Measurements from ENCODE around the gene PLGLB1. TPM values are rescaled to one million over a fixed set of nuclear protein-coding genes. Genes with fewer than 3 reads are reported as not detected.
"Not testable (repeated sequence)": the region's sequence is repeated elsewhere in the genome, so short reads cannot be mapped to it uniquely, and the experiment has no call there.

Gene PLGLB1
- polyA plus RNA-seq, 1 donor, result 8.2 TPM

GRCh38 chr2:87025927-87026326, 4.3 kb upstream of the PLGLB1 start:
- not testable (repeated sequence) for H3K9me3 ChIP-seq (ENCODE audit: control insufficient read depth, low read depth, low read length)
- WGBS (ENCODE audit: insufficient coverage, low lambda C conversion rate), result no CpG with 5 or more reads among the region's 6 CpGs

GRCh38 chr2:87023988-87024615, 2.5 kb upstream of the PLGLB1 start:
- not testable (repeated sequence) for H3K27ac ChIP-seq (ENCODE audit: low read length); H3K9me3 ChIP-seq (ENCODE audit: control insufficient read depth, low read depth, low read length); H3K4me3 ChIP-seq (ENCODE audit: low read length); H3K36me3 ChIP-seq (ENCODE audit: control insufficient read depth, insufficient read depth, low read length); H3K4me1 ChIP-seq (ENCODE audit: control insufficient read depth, insufficient read depth, low read length); DNase-seq; H3K27me3 ChIP-seq (ENCODE audit: control insufficient read depth, insufficient read depth, low read length)
- WGBS (ENCODE audit: insufficient coverage, low lambda C conversion rate), result no CpG with 5 or more reads among the region's 8 CpGs

More at GRCh38 chr2:87025927-87026326, 4.3 kb upstream of the PLGLB1 start:
- H3K36me3 ChIP-seq (ENCODE audit: control insufficient read depth, insufficient read depth, low read length); H3K4me3 ChIP-seq (ENCODE audit: low read length); H3K27ac ChIP-seq (ENCODE audit: low read length); H3K27me3 ChIP-seq (ENCODE audit: control insufficient read depth, insufficient read depth, low read length); DNase-seq; H3K4me1 ChIP-seq (ENCODE audit: control insufficient read depth, insufficient read depth, low read length): not testable (repeated sequence)

DNA sequence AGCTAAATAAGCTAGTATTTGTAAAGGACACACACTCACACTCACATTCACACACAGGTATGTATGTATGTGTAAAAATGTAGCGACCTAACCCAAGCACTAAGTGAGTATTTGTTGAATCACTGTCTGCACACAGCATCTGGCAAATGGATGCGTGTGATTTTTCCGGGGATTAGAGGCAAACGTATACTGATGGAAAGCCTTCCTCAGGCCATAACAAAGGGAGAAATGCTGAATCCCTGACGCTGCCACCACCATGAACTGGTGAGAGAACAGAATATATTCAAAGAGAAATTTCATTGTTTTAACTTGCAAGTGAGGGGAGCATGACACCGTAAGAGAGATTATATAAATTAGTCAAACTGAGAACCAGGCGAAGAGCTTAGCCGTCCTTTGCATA, 601 bp downstream of the PLGLB1 start:
- not testable (repeated sequence) for DNase-seq; H3K27me3 ChIP-seq (ENCODE audit: control insufficient read depth, insufficient read depth, low read length); H3K4me3 ChIP-seq (ENCODE audit: low read length); H3K36me3 ChIP-seq (ENCODE audit: control insufficient read depth, insufficient read depth, low read length); H3K27ac ChIP-seq (ENCODE audit: low read length); H3K4me1 ChIP-seq (ENCODE audit: control insufficient read depth, insufficient read depth, low read length); H3K9me3 ChIP-seq (ENCODE audit: control insufficient read depth, low read depth, low read length)
- no CpG with 5 or more reads among the region's 8 CpGs for WGBS (ENCODE audit: insufficient coverage, low lambda C conversion rate)

GRCh38 chr2:87019053-87019452, 2.6 kb downstream of the PLGLB1 start:
- H3K4me1 ChIP-seq (ENCODE audit: control insufficient read depth, insufficient read depth, low read length); DNase-seq; H3K9me3 ChIP-seq (ENCODE audit: control insufficient read depth, low read depth, low read length); H3K27ac ChIP-seq (ENCODE audit: low read length); H3K36me3 ChIP-seq (ENCODE audit: control insufficient read depth, insufficient read depth, low read length); H3K4me3 ChIP-seq (ENCODE audit: low read length); H3K27me3 ChIP-seq (ENCODE audit: control insufficient read depth, insufficient read depth, low read length): not testable (repeated sequence)
- no CpG with 5 or more reads among the region's 9 CpGs for WGBS (ENCODE audit: insufficient coverage, low lambda C conversion rate)

DNA sequence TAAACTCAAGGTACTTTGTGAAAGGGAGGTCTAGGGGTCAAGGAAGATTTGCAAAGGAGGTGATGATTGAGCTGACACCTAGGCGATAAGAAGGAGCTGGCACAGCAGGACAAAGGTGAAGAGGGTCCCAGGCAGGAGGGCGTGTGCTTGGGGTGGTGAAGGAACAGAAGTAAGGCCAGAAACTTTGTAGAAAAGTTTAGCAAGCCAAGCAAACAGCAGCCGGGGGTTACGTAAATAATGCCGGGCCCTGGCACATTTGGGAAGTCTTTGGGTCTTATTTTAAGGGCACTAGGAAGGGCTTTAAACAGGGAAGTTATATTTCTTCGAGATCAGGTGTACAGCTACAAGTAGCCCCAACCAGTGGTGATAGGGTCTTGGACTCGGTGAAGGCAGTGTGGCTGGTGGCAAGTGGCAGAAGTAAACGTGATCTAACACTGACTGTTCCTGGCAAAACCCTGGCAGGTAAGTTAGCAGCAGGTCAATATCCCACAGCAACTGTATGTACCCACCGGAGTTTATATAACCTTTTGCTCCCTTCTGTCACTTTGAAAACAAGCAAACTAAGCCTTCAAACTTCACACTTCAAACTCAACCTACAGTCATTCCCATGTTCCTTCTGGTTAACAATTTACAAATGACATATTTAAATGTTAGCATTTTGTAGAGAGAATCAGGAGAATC, 7.0 kb downstream of the PLGLB1 start:
- not testable (repeated sequence) for H3K27me3 ChIP-seq (ENCODE audit: control insufficient read depth, insufficient read depth, low read length); H3K9me3 ChIP-seq (ENCODE audit: control insufficient read depth, low read depth, low read length); DNase-seq; H3K4me3 ChIP-seq (ENCODE audit: low read length); H3K27ac ChIP-seq (ENCODE audit: low read length); H3K4me1 ChIP-seq (ENCODE audit: control insufficient read depth, insufficient read depth, low read length); H3K36me3 ChIP-seq (ENCODE audit: control insufficient read depth, insufficient read depth, low read length)
- no CpG with 5 or more reads among the region's 9 CpGs for WGBS (ENCODE audit: insufficient coverage, low lambda C conversion rate)

- not testable (repeated sequence) for H3K9me3 ChIP-seq (ENCODE audit: control insufficient read depth, low read depth, low read length); H3K4me1 ChIP-seq (ENCODE audit: control insufficient read depth, insufficient read depth, low read length); H3K27me3 ChIP-seq (ENCODE audit: control insufficient read depth, insufficient read depth, low read length); H3K36me3 ChIP-seq (ENCODE audit: control insufficient read depth, insufficient read depth, low read length); H3K27ac ChIP-seq (ENCODE audit: low read length); DNase-seq; H3K4me3 ChIP-seq (ENCODE audit: low read length)
- no CpG with 5 or more reads among the region's 2 CpGs for WGBS (ENCODE audit: insufficient coverage, low lambda C conversion rate)
These were observed 17.2 kb downstream of the PLGLB1 start for GRCh38 chr2:87004398-87004797.

Other genes with a start within 250 kb of the PLGLB1 start
- gene CD8A, start 230.9 kb downstream of the PLGLB1 start, polyA plus RNA-seq, result 2.1 TPM
- gene CD8B, start 160.0 kb downstream of the PLGLB1 start, polyA plus RNA-seq, result 7.3 TPM
- 2.2 TPM for gene RGPD1, start 79.7 kb downstream of the PLGLB1 start, polyA plus RNA-seq